ENCODE results near the gene WDR37.

The WDR37 gene

GRCh38 chr10:1057106-1057657 lies 997 bp downstream of the WDR37 start:
- no peak for TF ChIP-seq CTCF (IDR thresholded peaks at IDR 0.05)
- H3K27ac Mint-ChIP-seq = no peak overlapping the region
- no peaks in the 10 kb centered on the region for H3K27me3 Mint-ChIP-seq (ENCODE audit: low read depth, poor library complexity)
- H3K36me3 Mint-ChIP-seq (ENCODE audit: low read depth) = peaks cover 28% of the 10 kb centered on the region
- H3K9me3 Mint-ChIP-seq = no peaks in the 10 kb centered on the region
- H3K4me1 Mint-ChIP-seq = peaks cover 46% of the 10 kb centered on the region
- peak overlapping the region; percentile 95 for H3K4me3 Mint-ChIP-seq
- DNase-seq = peak; percentile 34

- TF ChIP-seq CTCF (IDR thresholded peaks at IDR 0.05) = no peak
- Mint-ChIP-seq H3K9me3 (no peaks in the 10 kb centered on the region), H3K27ac (peak overlapping the region; percentile 65), H3K4me3 (peak overlapping the region; percentile 95), H3K4me1 (peaks cover 42% of the 10 kb centered on the region), H3K36me3 (ENCODE audit: low read depth) (peaks cover 20% of the 10 kb centered on the region), H3K27me3 (ENCODE audit: low read depth, poor library complexity) (no peaks in the 10 kb centered on the region)
- DNase-seq = no peak
Observed at GRCh38 chr10:1058017-1058416, 1.8 kb downstream of the WDR37 start.

DNA sequence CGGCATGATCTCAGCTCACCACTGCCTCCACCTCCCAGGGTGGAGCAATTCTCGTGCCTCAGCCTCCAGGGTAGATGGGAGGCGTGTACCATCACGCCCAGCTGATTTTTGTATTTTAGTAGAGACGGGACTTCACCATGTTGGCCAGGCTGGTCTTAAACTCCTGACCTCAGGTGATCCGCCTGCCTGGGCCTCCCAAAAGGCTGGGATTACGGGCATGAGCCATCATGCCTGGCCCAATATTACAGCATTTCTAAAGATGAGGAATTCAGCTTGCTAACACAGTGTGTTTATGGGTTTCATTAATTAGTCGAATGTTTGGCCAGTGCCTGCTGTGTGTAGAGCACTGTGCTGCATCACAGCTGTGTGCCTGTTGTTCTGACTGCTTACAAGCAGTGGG lies 3.7 kb downstream of the WDR37 start:
- H3K4me3 Mint-ChIP-seq = no peak overlapping the region
- H3K27me3 Mint-ChIP-seq (ENCODE audit: low read depth, poor library complexity) = no peaks in the 10 kb centered on the region
- peaks cover 14% of the 10 kb centered on the region for H3K36me3 Mint-ChIP-seq (ENCODE audit: low read depth)
- DNase-seq = no peak
- peaks cover 33% of the 10 kb centered on the region for H3K4me1 Mint-ChIP-seq
- H3K9me3 Mint-ChIP-seq = no peaks in the 10 kb centered on the region
- peak overlapping the region; percentile 82 for H3K27ac Mint-ChIP-seq
- TF ChIP-seq CTCF (IDR thresholded peaks at IDR 0.05) = no peak

GRCh38 chr10:1061930-1062774 lies 6.0 kb downstream of the WDR37 start:
- DNase-seq = no peak
- Mint-ChIP-seq H3K4me3 (no peak overlapping the region), H3K36me3 (ENCODE audit: low read depth) (peaks cover 27% of the 10 kb centered on the region), H3K27me3 (ENCODE audit: low read depth, poor library complexity) (no peaks in the 10 kb centered on the region), H3K27ac (no peak overlapping the region), H3K9me3 (no peaks in the 10 kb centered on the region), H3K4me1 (peaks cover 18% of the 10 kb centered on the region)
- TF ChIP-seq CTCF (IDR thresholded peaks at IDR 0.05) = no peak

GRCh38 chr10:1063232-1063865 lies 7.2 kb downstream of the WDR37 start:
- Mint-ChIP-seq H3K9me3 (no peaks in the 10 kb centered on the region), H3K36me3 (ENCODE audit: low read depth) (peaks cover 31% of the 10 kb centered on the region), H3K27ac (no peak overlapping the region), H3K4me1 (peaks cover 6% of the 10 kb centered on the region), H3K4me3 (no peak overlapping the region), H3K27me3 (ENCODE audit: low read depth, poor library complexity) (no peaks in the 10 kb centered on the region)
- no peak for TF ChIP-seq CTCF (IDR thresholded peaks at IDR 0.05)
- DNase-seq = no peak
